ENCODE results near the gene CCDC172.

The CCDC172 gene

DNA sequence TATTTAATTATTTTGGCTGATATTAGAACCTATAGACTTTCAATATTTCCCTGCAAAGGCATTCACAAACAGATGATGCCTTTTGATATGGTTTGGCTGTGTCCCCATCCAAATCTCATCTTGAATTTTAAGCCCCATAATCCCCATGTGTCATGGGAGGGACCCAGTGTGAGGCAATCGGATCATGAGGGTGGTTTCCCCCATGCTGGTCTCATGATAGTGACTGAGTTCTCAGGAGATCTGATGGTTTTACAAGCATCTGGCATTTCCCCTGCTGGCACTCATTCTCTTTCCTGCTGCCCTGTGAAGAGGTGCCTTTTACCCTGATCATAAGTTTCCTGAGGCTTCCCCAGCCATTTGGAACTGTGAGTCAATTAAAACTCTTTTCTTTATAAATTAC, 94.1 kb downstream of the CCDC172 start:
- no peak for DNase-seq
- ChIA-PET CTCF (no interaction called here), POLR2A (no interaction called here)
- WGBS (ENCODE audit: insufficient coverage), result no CpG with 5 or more reads among the region's 1 CpG
- no peaks in the 10 kb centered on the region for H3K9me3 ChIP-seq (ENCODE audit: control extremely low read depth in 1 of 5, control insufficient read depth in 4 of 5, insufficient read depth in 2 of 5, low read depth in 1 of 5, low read length in 4 of 5)
- peaks cover 0 to 2% (median 0%) of the 10 kb centered on the region in 5 experiments for H3K27me3 ChIP-seq (replicated peaks in 2 of 5; ENCODE audit: control insufficient read depth in 4 of 5, insufficient read depth in 5 of 5, low read length in 4 of 5)
- H3K4me1 ChIP-seq (ENCODE audit: control extremely low read depth in 1 of 4, control insufficient read depth in 4 of 4, insufficient read depth in 4 of 4, low read length in 3 of 4), result no peaks in the 10 kb centered on the region
- H3K4me3 ChIP-seq (ENCODE audit: control insufficient read depth in 1 of 7, extremely low read depth in 1 of 7, insufficient read depth in 4 of 7, low read depth in 2 of 7, low read length in 6 of 7), result no peak overlapping the region
- H3K27ac ChIP-seq (ENCODE audit: insufficient read depth in 1 of 2, low read depth in 1 of 2, low read length in 2 of 2, poor library complexity in 1 of 2, severe bottlenecking in 2 of 2), result no peak overlapping the region
- no peaks in the 10 kb centered on the region for H3K36me3 ChIP-seq (ENCODE audit: control insufficient read depth in 4 of 4, insufficient read depth in 4 of 4, low read length in 3 of 4)

DNA sequence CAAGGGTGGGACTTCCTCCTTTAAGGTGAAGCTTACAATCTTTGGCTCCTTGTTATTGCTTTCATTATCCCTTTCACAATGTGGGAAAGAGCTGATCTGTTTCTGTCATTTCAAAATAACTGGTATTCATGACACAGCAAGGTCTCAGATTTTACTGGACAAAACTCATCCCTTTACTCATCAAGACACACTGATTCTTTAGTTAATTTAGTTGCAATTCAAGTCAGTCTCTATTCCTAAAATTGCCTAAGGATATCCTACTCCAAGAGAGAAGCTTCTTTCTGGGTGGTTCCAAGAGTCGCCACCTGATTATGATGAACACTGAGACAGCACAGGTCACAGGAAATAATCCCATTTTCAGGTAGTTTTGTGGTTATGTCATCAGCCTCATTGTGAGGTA, 97.6 kb downstream of the CCDC172 start:
- ChIA-PET POLR2A (no interaction called here), CTCF (interaction anchor here (0.6 kb wide), 1 partner anchor 623 kb away, joined by 3 read pairs; no protein-coding TSS in a partner anchor)

DNA sequence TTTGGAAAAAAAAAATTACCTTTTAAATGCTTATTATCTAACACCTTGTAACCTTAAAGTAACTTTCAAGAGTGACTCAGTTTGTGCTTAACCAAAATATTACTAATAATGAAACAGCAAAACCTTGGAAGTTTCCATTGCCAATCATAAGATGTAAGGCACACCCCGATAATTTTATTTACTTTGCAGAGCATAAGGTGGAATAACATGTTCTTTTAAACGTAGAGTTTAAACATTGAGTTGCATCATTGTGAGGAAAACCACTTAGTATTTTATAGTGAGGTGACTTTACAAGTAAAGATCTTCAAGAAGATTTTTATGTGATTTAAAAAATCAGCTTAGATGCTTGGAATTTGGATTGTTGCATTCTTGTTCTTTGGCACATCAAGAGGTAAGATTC, 103.4 kb downstream of the CCDC172 start, which contains the start of gene PNLIPRP3:
Gene PNLIPRP3 (plus strand): TSS at position 177 of the 400 bp plus-strand sequence. CDS start 166 bp downstream, at position 343.
- WGBS (ENCODE audit: insufficient coverage), result 100% methylated on average over 2 of the region's 2 CpGs
- H3K4me1 ChIP-seq (ENCODE audit: control extremely low read depth in 1 of 4, control insufficient read depth in 4 of 4, insufficient read depth in 4 of 4, low read length in 3 of 4), result no peaks in the 10 kb centered on the region
- H3K27ac ChIP-seq (ENCODE audit: insufficient read depth in 1 of 2, low read depth in 1 of 2, low read length in 2 of 2, poor library complexity in 1 of 2, severe bottlenecking in 2 of 2), result no peak within 1 kb of the TSS
- peaks cover 0 to 3% (median 0%) of the 10 kb centered on the region in 5 experiments for H3K27me3 ChIP-seq (replicated peaks in 2 of 5; ENCODE audit: control insufficient read depth in 4 of 5, insufficient read depth in 5 of 5, low read length in 4 of 5)
- no peaks in the 10 kb centered on the region for H3K9me3 ChIP-seq (ENCODE audit: control extremely low read depth in 1 of 5, control insufficient read depth in 4 of 5, insufficient read depth in 2 of 5, low read depth in 1 of 5, low read length in 4 of 5)
- CTCF ChIA-PET, result interaction anchor here (0.6 to 1.4 kb wide), 3 partner anchors 10 to 686 kb away, joined by 3 read pairs; no protein-coding TSS in a partner anchor
- no peak for DNase-seq
- POLR2A ChIA-PET, result no interaction called here
- no peak within 1 kb of the TSS for H3K4me3 ChIP-seq (ENCODE audit: control insufficient read depth in 1 of 7, extremely low read depth in 1 of 7, insufficient read depth in 4 of 7, low read depth in 2 of 7, low read length in 6 of 7)
- H3K36me3 ChIP-seq (ENCODE audit: control insufficient read depth in 4 of 4, insufficient read depth in 4 of 4, low read length in 3 of 4), result no peaks in the 10 kb centered on the region

More for the DNA sequence above, 97.6 kb downstream of the CCDC172 start:
- Histone ChIP-seq H3K36me3 (ENCODE audit: control insufficient read depth in 4 of 4, insufficient read depth in 4 of 4, low read length in 3 of 4) (no peaks in the 10 kb centered on the region), H3K27me3 (replicated peaks in 2 of 5; ENCODE audit: control insufficient read depth in 4 of 5, insufficient read depth in 5 of 5, low read length in 4 of 5) (no peaks in the 10 kb centered on the region), H3K27ac (ENCODE audit: insufficient read depth in 1 of 2, low read depth in 1 of 2, low read length in 2 of 2, poor library complexity in 1 of 2, severe bottlenecking in 2 of 2) (no peak overlapping the region), H3K4me1 (ENCODE audit: control extremely low read depth in 1 of 4, control insufficient read depth in 4 of 4, insufficient read depth in 4 of 4, low read length in 3 of 4) (no peaks in the 10 kb centered on the region), H3K4me3 (ENCODE audit: control insufficient read depth in 1 of 7, extremely low read depth in 1 of 7, insufficient read depth in 4 of 7, low read depth in 2 of 7, low read length in 6 of 7) (no peak overlapping the region), H3K9me3 (ENCODE audit: control extremely low read depth in 1 of 5, control insufficient read depth in 4 of 5, insufficient read depth in 2 of 5, low read depth in 1 of 5, low read length in 4 of 5) (no peaks in the 10 kb centered on the region)
- WGBS (ENCODE audit: insufficient coverage), result 100% methylated on average over 1 of the region's 1 CpG
- DNase-seq, result no peak

DNA sequence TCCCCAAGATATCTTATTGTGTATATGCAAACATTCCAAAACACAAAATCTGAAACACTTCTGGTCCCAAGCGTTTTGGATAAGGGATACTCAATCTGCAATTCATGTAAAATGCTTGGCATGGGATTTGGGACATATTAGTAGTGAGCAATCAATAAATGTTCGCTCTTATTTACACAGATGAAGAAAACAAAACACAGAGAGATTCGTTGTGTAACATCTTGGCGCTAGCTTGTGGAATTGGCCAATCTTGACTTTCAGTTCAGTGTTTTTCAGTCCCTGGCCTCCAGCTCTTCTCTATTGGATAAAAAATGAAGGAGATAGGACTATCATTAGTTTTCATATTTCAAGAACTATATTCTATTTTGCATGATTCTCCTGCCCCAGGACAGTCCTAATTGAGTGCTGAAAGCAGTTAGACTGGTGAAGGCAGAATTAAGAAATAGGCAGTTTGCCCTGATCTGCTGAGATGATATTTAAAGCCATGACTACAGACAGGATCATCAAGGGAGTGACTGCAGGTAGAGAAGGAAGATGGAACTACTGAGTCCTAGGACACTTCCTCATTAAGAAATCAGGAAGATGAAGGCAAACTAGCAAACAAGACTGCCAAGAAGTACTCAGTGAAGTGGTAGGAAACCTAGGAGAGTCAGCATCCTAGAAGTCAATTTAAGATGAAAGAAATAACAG, 105.2 kb downstream of the CCDC172 start:
- POLR2A ChIA-PET, result no interaction called here
- 100% methylated on average over 3 of the region's 4 CpGs for WGBS (ENCODE audit: insufficient coverage)

More for the DNA sequence above, 105.2 kb downstream of the CCDC172 start:
- Histone ChIP-seq H3K27me3 (replicated peaks in 2 of 5; ENCODE audit: control insufficient read depth in 4 of 5, insufficient read depth in 5 of 5, low read length in 4 of 5) (peaks cover 0 to 3% (median 0%) of the 10 kb centered on the region in 5 experiments), H3K36me3 (ENCODE audit: control insufficient read depth in 4 of 4, insufficient read depth in 4 of 4, low read length in 3 of 4) (no peaks in the 10 kb centered on the region), H3K4me1 (ENCODE audit: control extremely low read depth in 1 of 4, control insufficient read depth in 4 of 4, insufficient read depth in 4 of 4, low read length in 3 of 4) (no peaks in the 10 kb centered on the region), H3K27ac (ENCODE audit: insufficient read depth in 1 of 2, low read depth in 1 of 2, low read length in 2 of 2, poor library complexity in 1 of 2, severe bottlenecking in 2 of 2) (no peak overlapping the region), H3K4me3 (ENCODE audit: control insufficient read depth in 1 of 7, extremely low read depth in 1 of 7, insufficient read depth in 4 of 7, low read depth in 2 of 7, low read length in 6 of 7) (no peak overlapping the region), H3K9me3 (ENCODE audit: control extremely low read depth in 1 of 5, control insufficient read depth in 4 of 5, insufficient read depth in 2 of 5, low read depth in 1 of 5, low read length in 4 of 5) (no peaks in the 10 kb centered on the region)
- DNase-seq, result no peak
- CTCF ChIA-PET, result interaction anchor here (1.3 kb wide), 1 partner anchor 62 kb away, joined by 3 read pairs; no protein-coding TSS in a partner anchor
